T47D (cell line): ENCODE data around the gene SCYGR2.

Experiments used
- DNase-seq, 2 experiments: peaks; one replicate each; pipeline versions ENCODE4 v3.0.0 to v3.0.0-alpha.2; 2011 to 2012; ENCODE audit warnings: low read depth in 1 of 2, low spot score in 1 of 2
- JUND ChIP-seq: IDR thresholded peaks from 2 replicates; pipeline ENCODE4 v1.6.1; 2012; ENCODE audit warnings: low read depth
- in situ Hi-C: cut with HindIII; loops from 2 replicates; pipeline ENCODE4 v1.10.0; 2016; ENCODE audit warnings: low sequenced_read_pairs, low pct_unique_long_range_greater_than_20kb

The SCYGR2 gene

GRCh38 chr2:227595797-227596196, 2.9 kb upstream of the SCYGR2 start:
- in situ Hi-C loops, result no loop called here
- no peak for TF ChIP-seq JUND
- no peak for DNase-seq

- DNase-seq, result no peak
- TF ChIP-seq JUND, result no peak
- in situ Hi-C loops, result no loop called here
These were observed 1.7 kb upstream of the SCYGR2 start for GRCh38 chr2:227597036-227597435.

- in situ Hi-C loops, result no loop called here
- TF ChIP-seq JUND, result no peak
- no peak for DNase-seq
These were observed 695 bp upstream of the SCYGR2 start for GRCh38 chr2:227597998-227598397.

GRCh38 chr2:227602358-227602757, 3.7 kb downstream of the SCYGR2 start:
- DNase-seq, result no peak
- TF ChIP-seq JUND, result no peak
- in situ Hi-C loops, result no loop called here

GRCh38 chr2:227606476-227606875, 7.8 kb downstream of the SCYGR2 start:
- TF ChIP-seq JUND, result no peak
- DNase-seq, result no peak
- in situ Hi-C loops, result no loop called here

GRCh38 chr2:227607941-227608340, 9.2 kb downstream of the SCYGR2 start:
- in situ Hi-C loops, result no loop called here
- DNase-seq, result no peak
- TF ChIP-seq JUND, result no peak

- TF ChIP-seq JUND, result no peak
- DNase-seq, result no peak
- in situ Hi-C loops, result no loop called here
These were observed 10.1 kb downstream of the SCYGR2 start for GRCh38 chr2:227608561-227609338.

GRCh38 chr2:227610123-227610522, 11.4 kb downstream of the SCYGR2 start:
- no peak for DNase-seq
- in situ Hi-C loops, result no loop called here
- TF ChIP-seq JUND, result no peak

GRCh38 chr2:227612546-227613271, 14.0 kb downstream of the SCYGR2 start:
- DNase-seq, result no peak
- in situ Hi-C loops, result no loop called here
- no peak for TF ChIP-seq JUND

- no peak for TF ChIP-seq JUND
- no peak for DNase-seq
- in situ Hi-C loops, result no loop called here
These were observed 14.6 kb downstream of the SCYGR2 start for GRCh38 chr2:227613272-227613660.

- TF ChIP-seq JUND, result no peak
- DNase-seq, result no peak
- in situ Hi-C loops, result no loop called here
These were observed 15.6 kb downstream of the SCYGR2 start for GRCh38 chr2:227614246-227614645.

- no peak for TF ChIP-seq JUND
- in situ Hi-C loops, result no loop called here
- DNase-seq, result no peak
These were observed 16.0 kb downstream of the SCYGR2 start, which contains the start of gene SCYGR3 for GRCh38 chr2:227614740-227615139. TSS of gene SCYGR3 (minus strand) at chr2:227614840. CDS start at chr2:227614840, 0 bp downstream.

- TF ChIP-seq JUND, result no peak
- DNase-seq, result no peak
- in situ Hi-C loops, result no loop called here
These were observed 16.5 kb downstream of the SCYGR2 start for GRCh38 chr2:227615181-227615580.

- no peak for TF ChIP-seq JUND
- in situ Hi-C loops, result no loop called here
- no peak for DNase-seq
These were observed 17.2 kb downstream of the SCYGR2 start for GRCh38 chr2:227615906-227616305.
